PC-9 (cell line): ENCODE data around the gene ELP4. TPM values are rescaled to one million over a fixed set of nuclear protein-coding genes. Genes with fewer than 3 reads are reported as not detected.

ENCODE experiments used
- BruUV-seq: library from RNA; stranded (reverse); fragments of 400-500 nt; replicated peaks from 2 replicates; lab custom pipeline; 2021; lab: Mats Ljungman, UMichigan
- CTCF ChIA-PET: fragments of 300-600 bp; sonication (Branson Sonifier 250); formaldehyde crosslinking; loops from one replicate; lab custom pipeline; 2022; ENCODE audit warnings: antibody characterized with exemption; lab: Charles Lee
- POLR2A ChIA-PET: fragments of 300-600 bp; sonication (Branson Sonifier 250); formaldehyde crosslinking; loops from one replicate; lab custom pipeline; 2022; ENCODE audit warnings: antibody characterized with exemption; ENCODE audit not compliant: unreplicated experiment; lab: Charles Lee
- DNase-seq, 2 experiments: peaks; one replicate each; pipeline versions ENCODE4 v3.0.0 to v3.0.0-alpha.2; 2015 to 2022; ENCODE audit warnings: mixed read lengths in 1 of 2
- H2AFZ ChIP-seq: fragments of 200-600 bp; sonication (generic); 2 replicates; pipeline ENCODE4 v1.8.1; 2017; ENCODE audit warnings: antibody characterized with exemption
- H3F3A ChIP-seq: fragments of 200-600 bp; sonication (generic); 2 replicates; pipeline ENCODE4 v1.8.1; 2017; ENCODE audit warnings: antibody characterized with exemption, mild to moderate bottlenecking, low read depth; ENCODE audit not compliant: insufficient read depth
- H3K27ac ChIP-seq: fragments of 200-600 bp; sonication (generic); 2 replicates; pipeline ENCODE4 v1.6.1; 2016; ENCODE audit warnings: mixed run types
- H3K27me3 ChIP-seq: fragments of 200-600 bp; sonication (generic); 2 replicates; pipeline ENCODE4 v1.6.1; 2016; ENCODE audit warnings: low read depth, mixed run types; ENCODE audit not compliant: insufficient read depth
- H3K36me3 ChIP-seq: fragments of 200-600 bp; sonication (generic); 2 replicates; pipeline ENCODE4 v1.6.1; 2016; ENCODE audit warnings: low read depth, mixed run types
- H3K4me1 ChIP-seq: fragments of 200-600 bp; sonication (generic); replicated peaks from 2 replicates; pipeline ENCODE4 v1.6.1; 2016; ENCODE audit warnings: mixed run types; ENCODE audit not compliant: insufficient read depth
- H3K4me2 ChIP-seq: fragments of 200-600 bp; sonication (generic); 2 replicates; pipeline ENCODE4 v1.6.1; 2017; ENCODE audit warnings: mixed run types
- H3K4me3 ChIP-seq: fragments of 200-600 bp; sonication (generic); 2 replicates; pipeline ENCODE4 v1.6.1; 2016; ENCODE audit warnings: mixed run types
- H3K79me2 ChIP-seq: fragments of 200-600 bp; sonication (generic); 2 replicates; pipeline ENCODE4 v1.6.1; 2017; ENCODE audit warnings: low read depth, mixed run types
- H3K9me2 ChIP-seq: fragments of 200-600 bp; sonication (generic); 2 replicates; pipeline ENCODE4 v1.8.1; 2017; ENCODE audit warnings: mild to moderate bottlenecking; ENCODE audit not compliant: insufficient read depth
- H3K9me3 ChIP-seq: fragments of 200-600 bp; sonication (generic); 2 replicates; pipeline ENCODE4 v1.8.1; 2016; ENCODE audit warnings: low read depth; ENCODE audit not compliant: insufficient read depth
- H4K20me1 ChIP-seq: fragments of 200-600 bp; sonication (generic); 2 replicates; pipeline ENCODE4 v1.8.1; 2017; ENCODE audit not compliant: insufficient read depth
- EZH2 ChIP-seq: fragments of 200-600 bp; sonication (generic); IDR thresholded peaks from 2 replicates; pipeline ENCODE4 v1.8.0; 2017; ENCODE audit warnings: antibody characterized with exemption, low read depth
- intact Hi-C: fragments of 100-400 bp; cut with micrococcal nuclease; formaldehyde crosslinking; loops from one replicate; pipeline ENCODE4 v1.10.0; 2022; ENCODE audit not compliant: unreplicated experiment
- total RNA-seq: library from RNA; stranded (reverse); gene quantifications from 2 replicates; pipeline ENCODE4 v1.2.3, GENCODE V29; 2021
- TF ChIP-seq, protein P1 (sequence below): fragments of 200-600 bp; sonication (generic); conservative IDR thresholded peaks from 2 replicates; pipeline ENCODE4 v1.6.1; 2017; ENCODE audit warnings: mixed run types, antibody characterized with exemption, mild to moderate bottlenecking, moderate library complexity

Gene ELP4
- total RNA-seq, 1 experiment from 2014 or later: 20.5 TPM

DNA sequence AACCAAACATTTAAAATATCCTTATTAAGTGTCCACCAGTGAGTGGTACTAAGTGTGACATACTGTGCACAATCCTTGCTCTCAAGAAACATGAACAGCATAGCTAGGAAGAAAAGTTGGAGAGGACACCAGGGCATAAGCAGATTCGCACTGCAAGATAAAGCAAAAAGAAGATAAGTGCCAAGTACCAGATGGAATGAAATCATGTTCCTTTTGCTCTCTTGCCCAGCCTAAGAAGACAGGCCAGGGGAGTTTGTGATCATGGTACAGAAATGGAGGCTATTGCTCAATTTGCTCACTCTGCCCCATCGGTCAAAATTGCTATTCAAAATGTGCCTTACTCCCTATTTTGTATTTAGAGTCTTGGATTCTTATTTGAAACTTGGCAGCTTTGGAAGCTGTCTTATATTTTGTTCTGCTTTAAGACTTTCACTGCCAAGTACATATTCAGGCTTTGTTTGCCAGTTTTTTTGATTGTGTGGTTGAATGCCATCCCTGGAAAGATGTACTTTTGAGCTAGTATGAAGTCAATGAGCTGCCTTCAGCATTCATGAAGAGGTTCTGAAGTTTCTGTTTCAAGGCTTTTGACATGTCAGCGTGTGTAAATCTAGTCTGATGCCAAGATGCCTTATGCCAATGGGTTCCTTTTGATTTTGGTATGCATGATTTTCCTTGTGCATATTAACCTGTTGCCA, 211.3 kb downstream of the ELP4 start:
- no peaks in the 10 kb centered on the region for H3K27me3 ChIP-seq
- intact Hi-C loops: no loop called here
- no peak overlapping the region for H2AFZ ChIP-seq
- no peak overlapping the region for H3K4me2 ChIP-seq
- no peaks in the 10 kb centered on the region for H3K4me1 ChIP-seq
- no peaks in the 10 kb centered on the region for H3K36me3 ChIP-seq
- ChIA-PET POLR2A (no interaction called here), CTCF (no interaction called here)
- no peak overlapping the region for H3K27ac ChIP-seq
- H3F3A ChIP-seq: no peaks in the 10 kb centered on the region
- no peaks in the 10 kb centered on the region for H3K79me2 ChIP-seq
- DNase-seq: no peak
- no TSS peak for BruUV-seq
- H4K20me1 ChIP-seq: no peaks in the 10 kb centered on the region
- 0 out of 2 replicates have a peak, but pooled peaks cover 4% of the 10 kb centered on the region for H3K9me2 ChIP-seq
- H3K4me3 ChIP-seq: no peak overlapping the region
- no peak for TF ChIP-seq EZH2
- TF ChIP-seq, protein P1, sequence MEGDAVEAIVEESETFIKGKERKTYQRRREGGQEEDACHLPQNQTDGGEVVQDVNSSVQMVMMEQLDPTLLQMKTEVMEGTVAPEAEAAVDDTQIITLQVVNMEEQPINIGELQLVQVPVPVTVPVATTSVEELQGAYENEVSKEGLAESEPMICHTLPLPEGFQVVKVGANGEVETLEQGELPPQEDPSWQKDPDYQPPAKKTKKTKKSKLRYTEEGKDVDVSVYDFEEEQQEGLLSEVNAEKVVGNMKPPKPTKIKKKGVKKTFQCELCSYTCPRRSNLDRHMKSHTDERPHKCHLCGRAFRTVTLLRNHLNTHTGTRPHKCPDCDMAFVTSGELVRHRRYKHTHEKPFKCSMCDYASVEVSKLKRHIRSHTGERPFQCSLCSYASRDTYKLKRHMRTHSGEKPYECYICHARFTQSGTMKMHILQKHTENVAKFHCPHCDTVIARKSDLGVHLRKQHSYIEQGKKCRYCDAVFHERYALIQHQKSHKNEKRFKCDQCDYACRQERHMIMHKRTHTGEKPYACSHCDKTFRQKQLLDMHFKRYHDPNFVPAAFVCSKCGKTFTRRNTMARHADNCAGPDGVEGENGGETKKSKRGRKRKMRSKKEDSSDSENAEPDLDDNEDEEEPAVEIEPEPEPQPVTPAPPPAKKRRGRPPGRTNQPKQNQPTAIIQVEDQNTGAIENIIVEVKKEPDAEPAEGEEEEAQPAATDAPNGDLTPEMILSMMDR: no peak
- no peaks in the 10 kb centered on the region for H3K9me3 ChIP-seq

DNA sequence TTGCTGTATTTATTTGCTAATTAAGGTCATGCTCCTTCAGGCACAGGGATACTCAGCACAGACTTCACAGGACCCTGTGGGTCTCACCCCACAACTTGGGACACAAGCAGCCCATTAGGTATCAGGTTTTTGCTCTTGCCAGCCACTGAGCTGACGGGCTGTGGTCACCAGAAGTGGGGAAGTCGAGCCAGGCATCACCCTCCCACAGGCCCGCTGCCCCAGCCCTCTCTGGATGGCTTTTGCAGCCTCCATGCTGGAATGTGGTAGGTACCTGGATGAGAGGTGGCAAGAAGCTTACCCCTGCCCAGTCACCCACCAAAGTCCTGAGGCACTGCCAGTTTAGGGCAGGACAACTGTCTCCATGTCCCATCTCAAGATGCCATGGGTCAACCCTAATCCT, 213.2 kb downstream of the ELP4 start:
- BruUV-seq: no TSS peak
- H4K20me1 ChIP-seq: no peaks in the 10 kb centered on the region
- no peak overlapping the region for H3K4me2 ChIP-seq
- 0 out of 2 replicates have a peak, but pooled peaks cover 4% of the 10 kb centered on the region for H3K9me2 ChIP-seq
- H2AFZ ChIP-seq: no peak overlapping the region
- H3K9me3 ChIP-seq: no peaks in the 10 kb centered on the region
- H3K79me2 ChIP-seq: no peaks in the 10 kb centered on the region
- POLR2A ChIA-PET: no interaction called here
- H3K4me3 ChIP-seq: no peak overlapping the region
- DNase-seq: no peak
- CTCF ChIA-PET: no interaction called here
- H3K27me3 ChIP-seq: no peaks in the 10 kb centered on the region
- H3K4me1 ChIP-seq: no peaks in the 10 kb centered on the region
- intact Hi-C loops: no loop called here
- no peak overlapping the region for H3K27ac ChIP-seq
- H3F3A ChIP-seq: no peaks in the 10 kb centered on the region
- no peaks in the 10 kb centered on the region for H3K36me3 ChIP-seq
- TF ChIP-seq, protein P1: no peak
- no peak for TF ChIP-seq EZH2

DNA sequence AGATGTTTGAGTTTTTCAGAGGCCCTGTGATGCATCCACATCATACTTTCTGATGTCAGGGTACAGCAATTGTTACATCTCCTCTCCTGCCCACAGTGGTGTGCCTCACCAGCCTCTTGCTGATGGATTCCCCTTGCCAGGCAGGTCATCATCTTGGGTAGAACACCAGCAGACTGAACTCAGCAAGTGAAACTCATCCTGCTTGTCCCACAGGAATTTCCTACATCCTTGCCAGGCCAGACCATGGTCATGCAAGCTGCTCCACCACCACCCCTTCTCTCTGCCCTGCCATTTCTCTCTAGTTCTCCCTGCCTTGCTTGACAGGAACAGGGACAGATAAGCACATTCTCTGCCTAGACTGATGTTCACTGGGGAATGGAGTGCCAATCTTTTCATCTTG, 215.6 kb downstream of the ELP4 start:
- TF ChIP-seq, protein P1: no peak
- TF ChIP-seq EZH2: no peak
- no peaks in the 10 kb centered on the region for H3K4me1 ChIP-seq
- CTCF ChIA-PET: no interaction called here

More for the DNA sequence above, 215.6 kb downstream of the ELP4 start:
- BruUV-seq: no TSS peak
- Histone ChIP-seq H3K4me2 (no peak overlapping the region), H3K4me3 (no peak overlapping the region), H3K79me2 (no peaks in the 10 kb centered on the region), H3K27me3 (no peaks in the 10 kb centered on the region), H2AFZ (no peak overlapping the region), H4K20me1 (no peaks in the 10 kb centered on the region), H3K9me2 (0 out of 2 replicates have a peak, but pooled peaks cover 4% of the 10 kb centered on the region), H3F3A (no peaks in the 10 kb centered on the region), H3K27ac (no peak overlapping the region), H3K9me3 (no peaks in the 10 kb centered on the region), H3K36me3 (no peaks in the 10 kb centered on the region)
- intact Hi-C loops: no loop called here
- POLR2A ChIA-PET: no interaction called here
- no peak for DNase-seq
